Fibroblast of peridontal ligament (primary cell): ENCODE data around the gene PSMA8.
"Not testable (repeated sequence)": the region's sequence is repeated elsewhere in the genome, so short reads cannot be mapped to it uniquely, and the experiment has no call there.

Source experiments
- DNase-seq: peaks from one replicate; pipeline ENCODE4 v3.0.0-alpha.2; 2010; ENCODE audit errors: extremely low read depth

Gene PSMA8

DNA sequence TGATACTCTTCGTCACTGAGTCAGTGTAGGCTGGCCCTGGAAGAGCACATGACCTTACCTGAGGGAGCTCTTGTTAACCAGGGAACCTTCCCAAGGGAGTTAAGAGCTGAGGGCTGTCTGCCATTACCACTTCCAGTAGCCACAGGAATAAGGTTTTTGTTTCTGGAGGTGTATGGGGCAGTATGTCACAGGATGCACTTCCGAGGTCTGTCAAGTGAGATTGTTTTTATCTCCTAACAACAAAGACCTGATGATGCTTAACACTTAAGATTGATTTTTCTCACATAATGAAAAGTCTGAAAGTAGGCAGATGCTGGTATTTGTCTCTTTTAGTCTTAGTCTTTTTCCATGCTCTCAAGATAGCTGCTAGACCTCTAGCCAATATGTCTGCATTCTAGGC is 41.8 kb downstream of the PSMA8 start:
- no peak for DNase-seq

DNA sequence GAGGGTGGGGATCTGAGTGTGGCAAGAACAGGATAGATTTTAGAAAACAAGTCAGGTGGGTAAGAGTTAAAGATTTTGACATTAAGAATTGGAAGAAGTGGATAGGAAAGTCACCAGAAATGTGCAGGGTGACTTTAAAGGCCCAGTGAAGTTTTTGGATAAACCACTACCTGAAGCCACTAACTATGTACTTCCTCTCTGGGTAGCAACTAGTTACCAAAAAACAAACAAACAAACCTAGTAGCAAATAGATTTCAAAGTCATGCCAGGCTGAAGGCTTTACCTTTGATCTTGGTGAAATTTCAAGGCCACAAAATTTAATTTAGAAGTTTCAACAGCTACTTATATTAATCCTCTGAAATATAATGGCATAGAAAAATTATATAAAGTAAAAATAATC is 42.5 kb downstream of the PSMA8 start:
- no peak for DNase-seq

DNA sequence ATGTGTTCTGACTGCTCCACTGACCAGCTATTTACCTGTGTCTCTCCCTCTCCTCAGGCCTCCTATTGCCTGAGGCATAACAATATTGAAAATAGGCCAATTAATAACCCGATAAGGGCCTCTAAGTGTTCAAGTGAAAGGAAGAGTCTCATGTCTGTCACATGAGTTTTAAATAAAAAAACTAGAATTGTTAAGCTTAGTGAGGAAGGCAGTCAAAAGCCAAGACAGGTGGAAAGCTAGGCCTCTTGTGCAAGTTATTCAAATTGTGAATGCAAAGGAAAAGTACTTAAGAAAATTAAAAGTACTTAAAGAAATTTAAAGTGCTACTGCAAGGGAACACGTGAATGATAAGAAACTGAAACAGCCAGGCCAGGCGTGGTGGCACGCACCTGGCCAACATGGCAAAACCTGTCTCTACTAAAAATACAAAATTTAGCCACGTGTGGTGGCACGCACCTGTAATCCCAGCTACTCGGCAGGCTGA is 47.7 kb downstream of the PSMA8 start:
- no peak for DNase-seq

DNA sequence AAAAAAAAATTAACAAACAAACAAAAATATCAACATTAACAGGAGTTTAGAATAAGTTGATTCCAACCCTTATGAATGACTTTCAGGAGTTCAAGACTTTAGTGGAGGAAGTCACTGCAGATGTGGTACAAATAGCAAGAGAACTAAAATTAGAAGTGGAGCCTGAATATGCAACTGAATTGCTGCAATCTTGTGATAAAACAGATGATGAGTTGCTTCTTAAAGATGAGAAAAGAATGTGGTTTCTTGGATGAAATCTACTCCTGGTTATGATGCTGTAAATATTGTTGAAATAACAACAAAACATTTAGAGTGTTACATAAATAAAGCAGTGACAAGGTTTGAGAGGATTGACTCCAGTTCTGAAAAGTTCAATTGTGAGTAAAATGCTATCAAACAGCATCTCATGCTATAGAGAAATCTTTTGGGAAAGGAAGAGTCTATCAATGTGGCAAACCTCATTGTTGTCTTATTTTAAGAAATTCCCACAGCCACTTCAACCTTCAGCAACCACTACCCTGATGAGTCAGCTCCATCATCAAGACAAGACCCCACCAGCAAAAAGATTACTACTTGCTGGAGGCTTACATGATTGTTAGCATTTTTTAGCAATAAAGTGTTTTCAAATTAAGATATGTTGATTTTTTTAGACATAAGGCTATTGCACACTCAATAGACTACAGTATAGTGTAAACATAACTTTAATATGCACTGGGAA is 49.9 kb downstream of the PSMA8 start:
- DNase-seq, result no peak

DNA sequence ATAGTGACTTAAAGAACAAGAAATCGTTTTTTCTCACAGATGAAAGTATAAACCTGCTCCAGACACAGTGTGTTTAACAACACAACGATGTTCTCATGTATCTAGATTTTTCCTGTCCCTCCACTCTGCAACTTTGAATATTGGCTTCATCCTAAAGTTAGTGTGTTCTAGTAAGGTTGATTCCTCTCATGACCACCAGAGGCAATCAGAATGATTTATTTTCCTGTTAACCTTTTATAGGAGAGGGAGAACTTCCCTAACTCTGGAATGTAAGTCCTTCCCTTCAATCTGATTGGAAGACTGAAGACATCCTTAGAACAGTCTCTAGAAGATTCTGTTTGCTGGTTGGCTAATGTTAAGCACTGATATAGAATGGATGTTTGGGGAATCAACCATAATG is 51.6 kb downstream of the PSMA8 start:
- DNase-seq, result no peak

DNA sequence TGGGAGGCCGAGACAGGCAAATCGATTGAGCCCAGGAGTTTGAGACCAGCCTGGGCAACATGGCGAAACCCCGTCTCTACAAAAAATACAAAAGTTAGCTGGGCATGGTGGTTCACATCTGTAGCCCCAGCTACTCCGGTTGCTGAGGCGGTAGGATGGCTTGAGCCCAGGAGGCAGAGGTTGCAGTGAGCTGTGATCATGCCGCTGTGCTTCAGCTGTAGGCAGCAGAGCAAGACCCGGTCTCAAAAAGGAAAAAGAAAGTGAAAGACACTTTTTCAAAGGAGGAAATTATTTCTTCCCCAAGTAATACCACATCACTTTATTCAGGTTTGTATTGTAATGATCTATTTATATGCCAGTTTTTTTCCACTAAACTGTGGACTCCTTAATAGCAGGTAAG is 56.8 kb downstream of the PSMA8 start:
- DNase-seq, result no peak

DNA sequence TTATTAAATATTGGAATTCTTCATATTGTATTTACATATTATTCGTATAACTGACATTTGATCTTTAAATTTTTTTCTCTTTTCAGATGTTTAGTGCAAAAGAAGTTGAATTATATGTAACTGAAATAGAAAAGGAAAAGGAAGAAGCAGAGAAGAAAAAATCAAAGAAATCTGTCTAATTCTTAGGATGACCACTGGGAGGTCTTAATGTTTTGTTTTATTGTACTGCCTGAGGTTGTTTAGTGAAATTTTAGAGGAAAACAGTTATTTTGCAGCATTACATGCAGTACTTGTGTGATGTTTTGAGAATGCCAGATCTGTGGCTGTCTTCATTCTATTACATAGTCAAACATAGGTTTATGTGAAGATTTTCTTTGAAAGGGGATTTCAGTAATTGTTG is 58.6 kb downstream of the PSMA8 start:
- no peak for DNase-seq

DNA sequence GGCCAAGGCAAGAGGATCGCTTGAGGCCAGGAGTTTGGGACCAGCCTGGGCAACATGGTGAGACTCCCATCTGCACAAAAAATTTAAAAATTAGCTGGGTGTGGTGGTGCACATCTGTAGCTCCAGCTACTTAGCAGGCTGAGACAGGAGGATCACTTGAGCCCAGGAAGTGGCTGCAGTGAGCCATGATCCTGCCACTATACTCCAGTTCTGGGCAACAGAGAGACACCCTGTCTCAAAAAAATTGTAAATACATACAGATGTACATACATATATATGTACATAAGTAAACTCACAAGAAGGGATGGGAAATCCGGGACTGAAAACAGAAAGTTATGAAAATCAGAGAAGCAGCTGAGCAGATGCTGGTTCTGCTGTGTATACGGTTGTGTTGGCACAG is 62.9 kb downstream of the PSMA8 start:
- DNase-seq, result no peak

DNA sequence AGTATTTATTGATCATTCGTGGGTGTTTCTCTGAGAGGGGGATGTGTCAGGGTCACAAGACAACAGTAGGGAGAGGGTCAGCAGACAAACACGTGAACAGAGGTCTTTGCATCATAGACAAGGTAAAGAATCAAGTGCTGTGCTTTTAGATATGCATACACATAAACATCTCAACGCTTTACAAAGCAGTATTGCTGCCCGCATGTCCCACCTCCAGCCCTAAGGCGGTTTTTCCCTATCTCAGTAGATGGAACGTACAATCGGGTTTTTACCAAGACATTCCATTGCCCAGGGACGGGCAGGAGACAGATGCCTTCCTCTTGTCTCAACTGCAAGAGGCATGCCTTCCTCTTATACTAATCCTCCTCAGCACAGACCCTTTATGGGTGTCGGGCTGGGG is 68.3 kb downstream of the PSMA8 start:
- DNase-seq, result not testable (repeated sequence)

DNA sequence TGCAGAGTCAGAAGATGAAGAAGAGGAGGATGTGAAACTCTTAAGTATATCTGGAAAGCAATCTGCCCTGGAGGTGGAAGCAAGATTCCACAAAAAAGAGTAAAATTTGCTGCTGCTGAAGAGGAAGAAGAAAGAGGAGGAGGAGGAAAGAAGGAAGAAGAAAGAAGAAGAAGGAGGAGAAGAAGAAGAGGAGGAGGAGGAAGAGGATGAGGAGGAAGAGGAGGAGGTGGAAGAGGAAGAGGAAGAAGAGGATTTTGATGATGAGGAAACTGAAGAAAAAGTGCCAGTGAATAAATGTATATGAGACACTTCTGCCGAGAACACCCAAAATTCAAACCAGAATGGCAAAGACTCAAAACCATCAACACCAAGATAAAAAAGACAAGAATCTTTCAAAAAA is 71.6 kb downstream of the PSMA8 start:
- DNase-seq, result no peak

DNA sequence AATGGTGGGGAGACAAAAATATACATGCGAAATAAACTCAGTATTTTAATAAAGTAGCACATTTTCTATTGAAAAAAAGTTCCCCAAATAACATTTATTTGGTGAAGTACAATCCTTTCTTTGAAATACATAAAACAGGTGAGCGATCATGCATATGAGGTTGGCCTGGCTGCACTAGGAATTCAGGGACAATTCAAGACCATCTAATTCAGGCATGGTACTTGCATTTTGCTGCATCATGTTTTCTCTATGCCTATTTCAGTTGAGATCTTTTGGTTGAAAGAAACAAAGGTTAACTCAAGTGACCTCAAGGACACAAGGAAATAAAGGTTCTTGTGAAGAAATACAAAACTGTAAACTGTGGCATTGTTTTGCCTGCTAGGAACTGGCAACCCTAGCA is 72.8 kb downstream of the PSMA8 start:
- no peak for DNase-seq

DNA sequence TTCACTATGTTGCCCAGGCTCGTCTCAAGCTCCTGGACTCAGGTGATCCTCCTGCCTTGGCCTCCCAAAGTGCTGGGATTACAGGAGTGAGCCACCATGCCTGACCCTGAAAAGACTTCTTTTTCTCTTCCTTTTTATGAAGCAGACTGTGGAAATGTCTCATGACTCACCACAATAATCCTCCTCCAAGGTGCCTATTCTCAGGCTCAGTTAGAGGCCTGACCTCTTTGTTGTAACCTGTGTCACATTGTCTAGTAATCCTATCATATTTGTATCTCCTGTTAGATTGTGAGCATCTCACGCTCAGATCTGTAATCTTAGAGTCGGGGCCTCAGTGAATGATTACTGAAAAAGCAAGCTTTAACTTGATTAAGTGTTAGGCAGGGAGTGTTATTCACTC is 74.3 kb downstream of the PSMA8 start:
- no peak for DNase-seq

DNA sequence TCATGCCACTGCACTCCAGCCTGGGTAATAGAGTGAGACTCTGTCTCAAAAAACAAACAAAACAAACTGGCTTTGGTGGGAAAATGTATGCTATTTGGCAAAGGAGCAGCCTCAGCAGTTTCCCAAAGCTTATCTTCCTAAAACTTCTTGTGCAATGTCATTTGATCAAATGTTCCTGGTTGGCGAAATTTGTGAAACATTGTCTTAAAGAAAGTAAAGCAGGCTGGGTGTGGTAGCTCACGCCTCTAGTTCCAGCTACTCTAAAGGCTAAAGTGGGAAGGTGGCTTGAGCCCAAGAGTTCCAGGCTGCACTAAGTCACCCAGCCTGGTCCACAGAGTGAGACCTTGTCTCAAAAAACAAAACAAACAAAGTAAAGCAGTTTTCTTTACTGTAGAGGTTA is 75.3 kb downstream of the PSMA8 start:
- DNase-seq, result no peak

DNA sequence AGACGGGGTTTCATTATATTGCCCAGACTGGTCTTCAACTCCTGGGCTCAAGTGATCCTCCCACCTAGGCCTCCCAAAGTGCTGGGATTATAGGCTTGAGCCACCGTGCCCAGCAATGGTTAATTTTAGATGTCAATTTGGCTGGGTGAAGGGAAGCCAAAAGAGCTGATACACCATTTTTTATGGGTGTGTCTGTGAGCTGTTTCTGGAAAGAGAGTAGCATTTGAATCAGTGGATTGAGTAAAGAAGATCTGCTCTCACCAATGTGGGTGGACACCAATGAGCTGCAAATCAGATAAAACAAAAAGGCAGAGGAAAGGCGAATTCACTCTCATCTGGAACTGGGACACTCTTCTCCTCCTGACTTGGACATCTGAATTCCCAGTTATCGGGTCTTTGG is 76.5 kb downstream of the PSMA8 start:
- DNase-seq, result no peak

DNA sequence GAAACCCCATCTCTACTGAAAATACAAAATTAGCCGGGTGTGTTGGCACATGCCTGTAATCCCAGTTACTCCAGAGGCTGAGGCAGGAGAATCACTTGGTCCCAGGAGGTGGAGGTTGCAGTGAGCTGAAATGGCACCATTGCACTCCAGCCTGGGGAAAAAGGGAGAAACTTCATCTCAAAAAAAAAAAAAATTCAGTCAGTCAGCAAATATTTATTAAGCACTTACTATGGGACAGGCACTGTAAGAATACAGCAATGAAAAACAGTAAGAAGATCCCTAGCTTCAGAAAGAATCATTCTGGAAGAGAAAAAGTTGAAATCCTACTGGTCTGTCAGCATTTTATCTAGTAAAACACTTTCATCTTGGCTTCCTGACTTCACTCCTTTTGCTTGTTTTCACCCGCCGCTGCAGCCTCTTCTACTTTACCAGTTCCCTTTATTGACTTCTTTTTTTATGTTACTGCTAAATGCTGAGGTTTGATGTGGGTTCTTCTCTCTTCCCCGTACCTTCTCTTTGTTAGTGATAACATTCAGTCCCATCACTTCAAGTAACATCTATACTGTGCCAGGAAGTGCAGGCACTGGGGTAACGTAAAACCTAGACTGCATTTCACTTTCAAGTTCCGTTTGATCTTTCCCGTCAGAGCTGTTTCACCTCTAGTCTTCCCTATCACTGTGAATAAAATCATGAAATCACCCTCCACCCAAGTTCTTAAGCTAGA is 81.7 kb downstream of the PSMA8 start:
- no peak for DNase-seq

DNA sequence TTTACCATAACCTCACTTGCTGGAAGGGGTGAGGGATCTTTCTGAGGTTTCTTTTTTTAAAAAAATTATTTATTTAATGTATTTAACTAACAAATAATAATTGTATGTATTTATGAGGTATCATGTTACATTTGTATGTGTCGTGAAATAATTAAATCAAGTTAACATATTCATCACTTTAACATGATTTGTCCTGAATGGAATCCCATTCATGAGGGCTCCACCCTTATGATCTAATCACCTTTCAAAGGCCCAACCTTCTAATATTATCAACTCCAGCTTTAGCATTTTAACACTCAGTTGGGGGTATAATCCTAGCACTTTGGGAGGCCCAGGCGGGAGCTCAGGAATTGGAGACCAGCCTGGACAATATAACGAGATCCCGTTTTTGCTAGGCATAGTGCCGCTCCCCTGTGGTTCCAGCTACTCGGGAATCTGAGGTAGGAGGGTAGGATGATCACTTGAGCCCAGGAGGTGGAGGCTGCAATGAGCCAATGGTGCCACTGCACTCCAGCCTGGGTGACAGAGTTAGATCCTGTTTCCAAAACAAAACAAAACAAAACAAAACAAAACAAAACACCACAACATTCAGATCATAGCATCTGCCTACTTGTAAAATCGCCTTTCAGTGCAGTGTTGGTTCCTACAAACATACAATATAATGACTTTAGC is 91.5 kb downstream of the PSMA8 start:
- DNase-seq, result no peak

DNA sequence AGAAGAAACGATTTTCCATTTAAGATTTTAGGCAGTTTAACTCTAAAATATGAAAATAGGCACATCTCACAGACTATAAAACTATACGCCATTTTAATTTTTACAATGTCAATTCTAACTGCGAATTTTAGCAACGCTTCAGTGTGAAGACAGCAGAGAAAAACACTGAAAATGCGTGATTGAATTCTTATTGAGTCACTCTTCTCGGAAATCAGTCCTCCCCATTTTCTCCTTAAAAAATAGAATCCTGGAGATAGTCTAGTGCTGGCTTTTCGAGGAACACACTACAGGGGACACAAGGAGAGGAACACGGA is 92.2 kb downstream of the PSMA8 start:
- no peak for DNase-seq

DNA sequence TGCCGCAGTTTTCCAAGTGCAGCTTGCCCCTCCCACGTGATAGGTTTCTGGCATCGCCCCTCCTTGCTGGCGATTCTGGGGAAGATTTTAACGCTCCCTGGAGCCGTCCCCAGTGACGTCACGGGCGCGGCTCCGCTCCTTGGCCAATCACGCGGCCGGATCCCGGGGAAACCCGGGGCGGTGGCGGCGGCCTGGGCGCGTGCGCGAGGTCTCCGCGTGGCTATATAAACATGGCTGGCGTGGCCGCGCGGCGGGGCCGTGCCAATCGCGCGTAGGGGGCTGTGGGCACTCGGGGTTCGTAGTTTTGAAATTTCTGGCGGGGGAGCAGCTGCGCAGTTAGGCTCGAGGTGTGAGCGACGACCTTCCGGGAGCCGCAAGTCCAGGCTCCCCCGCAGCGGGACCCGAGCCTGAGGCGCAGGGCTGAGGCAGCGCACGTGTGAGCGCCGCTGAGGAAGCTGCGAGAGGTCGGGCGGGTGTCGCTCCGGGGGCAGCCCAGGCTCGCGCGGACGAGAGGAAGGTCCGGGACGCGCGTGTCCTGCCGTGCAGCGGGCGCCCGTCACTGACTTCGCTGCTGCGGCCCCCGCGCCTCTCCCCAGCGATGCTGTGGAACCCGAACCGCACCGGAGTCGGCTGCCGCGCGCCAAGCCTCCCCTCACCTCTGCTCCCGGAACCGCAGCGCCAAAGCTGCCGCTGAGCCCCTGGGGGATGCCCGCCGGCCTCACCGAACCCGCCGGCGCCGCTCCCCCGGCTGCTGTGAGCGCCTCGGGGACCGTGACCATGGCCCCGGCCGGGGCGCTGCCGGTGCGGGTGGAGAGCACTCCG is 92.8 kb downstream of the PSMA8 start, which contains the start of gene TAF4B:
Gene TAF4B, plus strand, starts transcription at position 217 of the 822 bp plus-strand sequence. Its CDS starts 489 bp downstream, at position 706.
- peak; percentile 87 for DNase-seq

DNA sequence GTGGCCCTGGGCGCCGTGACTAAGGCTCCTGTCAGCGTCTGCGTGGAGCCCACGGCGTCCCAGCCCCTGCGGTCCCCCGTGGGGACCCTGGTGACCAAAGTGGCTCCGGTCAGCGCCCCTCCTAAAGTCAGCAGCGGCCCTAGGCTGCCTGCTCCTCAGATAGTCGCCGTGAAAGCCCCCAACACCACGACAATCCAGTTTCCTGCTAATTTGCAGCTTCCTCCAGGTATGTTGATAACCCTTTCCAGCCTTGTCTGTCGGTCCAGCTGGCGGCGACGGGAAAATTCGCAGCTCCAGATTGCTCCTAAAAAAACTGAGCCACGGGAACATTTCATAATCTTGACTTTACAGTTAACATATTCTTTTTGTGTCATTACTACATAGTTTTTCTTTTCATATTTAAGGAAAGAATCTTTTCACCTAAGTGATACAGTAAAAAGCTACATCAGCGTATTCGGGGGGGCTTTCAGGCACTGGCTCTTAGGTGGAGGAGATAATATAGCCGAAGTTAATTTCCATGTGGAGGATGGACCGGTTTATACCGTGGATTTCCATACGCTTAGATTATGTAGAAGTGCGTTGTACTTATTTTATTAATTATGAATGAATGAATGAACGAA is 93.5 kb downstream of the PSMA8 start:
- peak; percentile 5 for DNase-seq

DNA sequence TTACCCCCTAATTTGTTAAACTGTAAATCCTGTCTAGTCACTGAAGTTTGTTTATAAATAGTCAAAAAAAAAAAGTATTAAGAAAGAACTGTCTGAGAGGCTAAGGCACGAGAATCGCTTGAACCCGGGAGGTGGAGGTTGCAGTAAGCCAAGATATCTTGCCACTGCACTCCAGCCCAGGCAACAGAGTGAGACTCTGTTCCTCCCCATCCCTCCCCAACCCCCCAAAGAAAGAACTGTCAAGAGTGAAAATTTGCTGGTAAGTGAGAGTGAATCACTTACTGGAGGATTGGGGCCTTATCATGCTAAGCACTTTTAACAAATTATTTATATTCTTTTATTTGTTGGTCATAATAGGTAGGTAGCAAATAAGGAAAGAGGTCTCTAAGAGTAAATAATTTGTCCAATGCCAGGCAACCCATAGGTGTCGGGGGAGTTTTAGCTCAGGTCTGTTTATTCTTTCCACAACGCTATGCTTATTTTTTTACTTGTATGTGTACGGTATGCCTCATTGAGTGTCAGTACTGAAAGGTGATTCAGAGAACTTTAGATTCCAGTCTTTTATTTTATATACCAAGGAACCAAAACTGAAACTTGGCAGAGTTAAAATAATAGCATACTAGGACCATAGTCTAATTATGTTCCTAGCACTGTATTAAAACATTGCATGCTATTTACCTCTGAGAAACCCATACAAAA is 95.0 kb downstream of the PSMA8 start:
- DNase-seq, result no peak

DNA sequence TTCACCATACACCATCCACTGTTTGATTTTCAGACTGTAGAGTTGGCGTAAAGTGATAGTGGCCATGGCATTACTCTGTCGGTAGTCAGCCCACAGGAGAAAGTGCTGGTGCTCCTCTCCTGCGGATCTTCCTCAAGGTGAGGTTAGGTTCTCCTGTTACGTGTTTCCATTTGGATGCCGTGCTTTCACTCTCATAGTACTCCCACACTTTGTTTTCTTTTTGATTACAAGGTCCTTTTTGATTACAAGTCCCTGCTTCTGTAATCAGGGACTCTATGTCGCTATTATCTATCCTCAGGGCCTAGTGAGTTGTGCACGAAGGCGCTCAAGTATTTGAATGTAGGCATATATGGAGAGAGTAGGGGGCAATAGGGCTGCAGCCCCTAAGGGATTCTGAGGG is 96.8 kb downstream of the PSMA8 start:
- DNase-seq, result no peak
